AG04449 (cell line): ENCODE results near the gene KIF27.

ENCODE experiments used
- CTCF ChIA-PET: fragments of 350-600 bp; formaldehyde crosslinking; extraction: SDS; loops from one replicate; lab custom pipeline; 2021; ENCODE audit warnings: antibody characterized with exemption; lab: Yijun Ruan, JAX
- POLR2A ChIA-PET: fragments of 400-600, 350-600 bp; formaldehyde crosslinking; extraction: SDS; loops from one replicate; lab custom pipeline; 2020; ENCODE audit warnings: antibody characterized with exemption, inconsistent platforms; lab: Yijun Ruan, JAX
- DNase-seq: peaks from one replicate; pipeline ENCODE4 v3.0.0-alpha.2; 2010; ENCODE audit warnings: low read depth, low spot score
- H3K4me3 ChIP-seq: 2 replicates; pipeline ENCODE4 v1.5.1; 2011; ENCODE audit warnings: low read depth, mild to moderate bottlenecking, control low read depth, low read length
- TF ChIP-seq, protein P1 (sequence below): IDR thresholded peaks from one replicate; pipeline ENCODE4 v1.5.1; 2011; ENCODE audit warnings: mild to moderate bottlenecking, moderate library complexity, low read length, control low read depth, inconsistent platforms; ENCODE audit not compliant: insufficient read depth; ENCODE audit errors: missing control alignments

Gene KIF27

DNA sequence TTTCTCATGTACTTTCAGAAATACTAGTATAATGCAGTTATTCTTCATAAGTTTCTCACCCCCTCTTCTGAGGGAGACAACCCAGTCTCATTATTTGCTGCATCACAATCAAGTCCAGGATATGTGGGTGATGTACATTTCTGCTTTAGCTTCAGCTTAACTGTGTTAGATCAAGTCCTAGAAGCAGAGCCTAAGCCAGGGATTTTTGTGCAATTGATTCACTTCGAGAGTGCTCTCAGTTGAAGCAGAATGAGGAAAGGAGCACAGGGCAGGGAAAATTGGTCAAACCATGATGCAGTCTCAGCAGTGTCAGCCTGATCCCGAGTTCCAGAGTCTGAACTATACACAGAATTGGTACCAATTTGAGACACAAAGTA is 43.7 kb upstream of the KIF27 start:
- TF ChIP-seq, protein P1, sequence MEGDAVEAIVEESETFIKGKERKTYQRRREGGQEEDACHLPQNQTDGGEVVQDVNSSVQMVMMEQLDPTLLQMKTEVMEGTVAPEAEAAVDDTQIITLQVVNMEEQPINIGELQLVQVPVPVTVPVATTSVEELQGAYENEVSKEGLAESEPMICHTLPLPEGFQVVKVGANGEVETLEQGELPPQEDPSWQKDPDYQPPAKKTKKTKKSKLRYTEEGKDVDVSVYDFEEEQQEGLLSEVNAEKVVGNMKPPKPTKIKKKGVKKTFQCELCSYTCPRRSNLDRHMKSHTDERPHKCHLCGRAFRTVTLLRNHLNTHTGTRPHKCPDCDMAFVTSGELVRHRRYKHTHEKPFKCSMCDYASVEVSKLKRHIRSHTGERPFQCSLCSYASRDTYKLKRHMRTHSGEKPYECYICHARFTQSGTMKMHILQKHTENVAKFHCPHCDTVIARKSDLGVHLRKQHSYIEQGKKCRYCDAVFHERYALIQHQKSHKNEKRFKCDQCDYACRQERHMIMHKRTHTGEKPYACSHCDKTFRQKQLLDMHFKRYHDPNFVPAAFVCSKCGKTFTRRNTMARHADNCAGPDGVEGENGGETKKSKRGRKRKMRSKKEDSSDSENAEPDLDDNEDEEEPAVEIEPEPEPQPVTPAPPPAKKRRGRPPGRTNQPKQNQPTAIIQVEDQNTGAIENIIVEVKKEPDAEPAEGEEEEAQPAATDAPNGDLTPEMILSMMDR: no peak
- DNase-seq: no peak
- ChIA-PET CTCF (interaction anchor here (1.1 to 2.9 kb wide), 4 partner anchors 15 to 350 kb away, joined by 3 to 16 read pairs (median 4); partner anchors contain the start of gene HNRNPK), POLR2A (interaction anchor here (1.2 to 1.4 kb wide), 2 partner anchors 13 to 15 kb away, joined by 4 to 7 read pairs; partner anchors contain the start of genes HNRNPK and RMI1)
- H3K4me3 ChIP-seq: no peak overlapping the region

DNA sequence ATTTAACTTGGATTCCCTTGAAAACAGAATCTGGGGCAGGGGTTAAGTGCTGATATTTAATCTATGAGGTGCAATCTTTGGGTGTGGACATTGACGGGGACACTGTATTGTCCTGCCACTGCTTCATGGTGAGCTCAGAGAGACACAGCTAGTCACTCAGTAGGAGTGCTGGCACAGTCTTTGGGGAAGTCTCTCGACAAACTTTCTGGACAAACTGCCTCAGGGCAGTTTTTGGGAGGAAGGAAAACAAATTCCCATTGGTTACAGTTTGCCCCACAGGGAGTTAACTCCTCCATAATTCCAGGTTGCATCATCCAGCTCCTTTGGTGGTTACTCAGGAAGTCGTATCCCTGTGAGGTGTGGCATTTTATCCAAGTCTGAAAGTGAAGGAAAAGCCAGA is 40.9 kb upstream of the KIF27 start:
- TF ChIP-seq, protein P1: no peak
- no peak overlapping the region for H3K4me3 ChIP-seq
- CTCF ChIA-PET: interaction anchor here (0.9 to 1.1 kb wide), 5 partner anchors 9 to 299 kb away, joined by 3 to 4 read pairs (median 3); partner anchors contain the start of gene RMI1
- POLR2A ChIA-PET: interaction anchor here (1.0 kb wide), 1 partner anchor 18 kb away, joined by 4 read pairs; the partner anchor contains the start of gene HNRNPK
- no peak for DNase-seq

DNA sequence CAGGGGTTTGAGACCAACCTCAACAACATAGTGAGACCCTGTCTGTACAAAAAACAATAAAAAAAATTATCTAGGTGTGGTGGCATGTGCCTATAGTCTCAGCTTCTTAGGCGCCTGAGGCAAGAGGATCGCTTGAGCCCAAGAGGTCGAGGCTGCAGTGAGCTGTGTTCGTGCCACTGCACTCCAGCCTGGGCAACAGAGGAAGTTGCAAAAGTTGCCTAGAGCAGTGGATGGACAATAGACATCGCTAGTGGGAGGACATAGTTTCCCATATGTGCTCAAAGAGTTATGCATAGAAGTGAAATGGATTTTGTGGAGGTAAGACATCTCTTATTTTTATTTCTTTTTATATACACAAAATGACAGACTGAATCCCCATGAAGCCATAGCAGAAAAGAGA is 39.8 kb upstream of the KIF27 start:
- POLR2A ChIA-PET: no interaction called here
- TF ChIP-seq, protein P1: no peak
- no peak overlapping the region for H3K4me3 ChIP-seq
- CTCF ChIA-PET: interaction anchor here (1.0 to 1.7 kb wide), 2 partner anchors 17 to 300 kb away, joined by 5 to 6 read pairs; no protein-coding TSS in a partner anchor
- no peak for DNase-seq

DNA sequence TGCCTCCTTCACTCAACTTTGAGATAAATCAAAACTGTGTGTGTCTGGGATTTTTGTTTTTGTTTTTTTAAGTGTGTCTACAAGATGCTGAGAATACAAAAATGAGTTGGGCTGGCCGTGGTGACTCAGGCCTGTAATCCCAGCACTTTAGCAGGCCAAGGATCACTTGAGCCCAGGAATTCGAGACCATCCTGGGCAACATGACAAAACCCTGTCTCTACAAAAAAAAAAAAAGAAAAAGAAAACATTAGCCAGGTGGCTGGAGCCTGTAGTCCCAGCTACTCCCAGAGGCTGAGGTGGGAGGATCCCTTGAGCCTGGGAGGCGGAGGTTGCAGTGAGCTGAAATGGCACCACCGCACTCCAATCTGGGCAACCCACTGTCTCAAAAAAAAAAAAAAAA is 37.8 kb upstream of the KIF27 start:
- CTCF ChIA-PET: interaction anchor here (1.0 to 1.6 kb wide), 3 partner anchors 21 to 302 kb away, joined by 3 to 7 read pairs (median 4); partner anchors contain the start of genes HNRNPK and RMI1
- POLR2A ChIA-PET: no interaction called here
- DNase-seq: peak; percentile 40
- no peak overlapping the region for H3K4me3 ChIP-seq
- TF ChIP-seq, protein P1: no peak

DNA sequence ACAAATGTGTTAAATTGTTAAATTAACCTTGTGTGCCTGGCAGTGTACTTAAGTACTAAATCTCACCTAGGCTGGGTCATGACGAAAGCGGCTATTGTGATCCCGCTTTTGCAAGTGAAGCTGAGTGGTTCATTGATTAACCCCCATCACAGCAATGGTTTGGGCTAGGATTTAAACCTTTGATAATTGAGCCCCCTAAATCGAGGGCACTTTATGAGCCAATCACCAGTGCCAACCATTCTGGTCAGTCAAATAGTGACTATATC is 35.9 kb upstream of the KIF27 start:
- POLR2A ChIA-PET: no interaction called here

More for the DNA sequence above, 35.9 kb upstream of the KIF27 start:
- TF ChIP-seq, protein P1: no peak
- no peak overlapping the region; the same call in 1 of the 2 replicates for H3K4me3 ChIP-seq
- no peak for DNase-seq
- CTCF ChIA-PET: interaction anchor here (1.0 to 1.1 kb wide), 2 partner anchors 10 to 304 kb away, joined by 3 to 4 read pairs; no protein-coding TSS in a partner anchor
